Activated T-helper 9 cell treated with anti-CD3 and anti-CD28 coated beads, Interleukin-2, amount 50 U/mL, for 16 hours (primary cell): ENCODE data around the gene MRPL53.
A peak's percentile ranks its signal among the peaks of the same experiment; 100 is the strongest.
"Not testable (repeated sequence)": the region's sequence is repeated elsewhere in the genome, so short reads cannot be mapped to it uniquely, and the experiment has no call there.

ENCODE experiments used
- DNase-seq: peaks from one replicate; pipeline ENCODE4 v3.0.0-alpha.2; 2020; ENCODE audit warnings: low read depth

MRPL53 gene

GRCh38 chr2:74481961-74482800 lies 9.7 kb upstream of the MRPL53 start:
- peak; percentile 44 for DNase-seq

DNA sequence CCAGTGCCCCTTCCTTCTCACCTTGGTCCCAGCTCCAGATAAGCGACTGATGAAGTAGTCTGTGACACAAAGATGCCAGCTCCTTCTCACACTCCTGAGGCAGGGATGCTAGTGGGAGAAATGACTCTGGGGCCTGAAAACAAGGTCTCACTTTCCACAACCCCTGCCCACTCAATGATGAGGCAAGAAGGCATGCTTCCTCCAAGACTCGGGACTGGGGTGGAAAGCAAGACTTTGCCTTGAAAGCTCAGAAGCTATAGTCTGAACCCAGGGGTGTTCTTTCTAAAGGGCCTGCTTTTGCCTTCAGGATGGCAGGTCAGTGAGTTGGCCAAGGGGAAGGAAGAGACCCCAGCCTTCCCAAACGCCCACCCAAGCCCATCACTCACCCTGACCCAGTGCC lies 9.0 kb upstream of the MRPL53 start:
- DNase-seq: no peak

DNA sequence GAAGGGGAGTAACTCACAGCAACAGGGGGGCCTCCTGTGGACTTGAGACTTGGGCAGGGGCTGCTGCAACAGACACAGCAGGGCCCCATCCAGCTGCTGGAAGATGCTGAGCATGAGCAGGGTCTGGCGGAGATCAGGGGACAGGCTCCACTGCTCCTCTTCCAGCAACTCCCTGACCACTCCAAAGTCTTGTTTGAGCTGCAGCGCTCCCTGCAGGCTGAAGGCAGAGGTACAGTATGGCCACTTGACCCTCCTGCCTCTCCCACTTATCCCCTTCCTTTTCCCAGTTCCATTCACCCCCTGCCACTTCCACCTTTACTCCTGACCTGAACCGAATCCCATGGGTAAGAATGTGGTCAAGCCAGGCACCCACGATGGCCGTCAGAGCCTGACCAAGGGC lies 2.4 kb upstream of the MRPL53 start:
- DNase-seq: no peak

GRCh38 chr2:74474481-74474880 lies 2.0 kb upstream of the MRPL53 start:
- DNase-seq: no peak

- no peak for DNase-seq
Measured at GRCh38 chr2:74472945-74473258, 422 bp upstream of the MRPL53 start.

DNA sequence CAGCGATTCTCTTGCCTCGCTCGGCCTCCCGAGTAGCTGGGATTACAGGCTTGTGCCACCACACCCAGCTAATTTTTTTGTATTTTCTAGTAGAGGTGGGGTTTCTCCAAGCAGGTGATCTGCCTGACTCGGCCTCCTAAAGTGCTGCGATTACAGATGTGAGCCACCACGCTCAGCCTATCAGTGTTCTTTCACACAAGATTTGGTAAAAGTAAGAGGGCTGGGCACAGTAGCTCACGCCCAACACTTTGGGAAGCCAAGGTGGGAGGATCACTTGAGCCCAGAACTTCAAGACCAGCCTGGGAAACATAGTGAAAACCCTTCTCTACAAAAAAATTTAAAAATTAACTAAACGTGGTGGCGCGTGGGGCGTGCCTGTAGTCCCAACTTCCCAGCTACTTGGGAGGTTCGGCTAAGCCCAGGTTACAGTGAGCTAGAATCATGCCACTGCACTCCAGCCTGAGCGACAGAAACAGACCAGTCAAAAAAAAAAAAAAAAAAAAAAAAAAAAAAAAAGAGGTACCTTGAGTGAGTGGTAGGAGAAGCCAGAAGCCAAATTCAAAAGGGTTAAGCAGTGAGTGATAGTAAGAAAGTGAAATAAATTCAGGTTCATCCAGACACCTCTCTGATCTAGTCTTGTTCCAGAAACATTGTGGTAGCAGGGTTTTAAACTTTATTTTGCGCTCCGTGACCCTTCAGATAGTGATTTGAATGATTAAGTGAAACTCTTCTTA lies 981 bp downstream of the MRPL53 start:
- DNase-seq: no peak

DNA sequence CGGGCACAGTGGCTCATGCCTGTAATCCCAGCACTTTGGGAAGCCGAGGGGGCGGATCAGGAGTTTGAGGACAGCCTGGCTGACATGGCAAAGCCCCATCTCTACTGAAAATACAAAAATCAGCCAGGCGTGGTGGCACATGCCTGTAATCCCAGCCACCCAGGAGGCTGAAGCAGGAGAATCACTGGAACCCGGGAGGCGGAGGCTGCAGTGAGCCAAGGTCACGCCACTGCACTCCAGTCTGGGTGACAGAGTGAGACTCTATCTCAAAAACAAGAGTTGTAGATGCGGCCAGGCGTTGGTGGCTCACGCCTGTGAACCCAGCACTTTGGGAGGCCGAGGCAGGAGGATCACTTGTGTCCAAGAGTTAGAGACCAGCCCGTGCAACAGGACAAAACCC lies 1.7 kb downstream of the MRPL53 start:
- DNase-seq: not testable (repeated sequence)

DNA sequence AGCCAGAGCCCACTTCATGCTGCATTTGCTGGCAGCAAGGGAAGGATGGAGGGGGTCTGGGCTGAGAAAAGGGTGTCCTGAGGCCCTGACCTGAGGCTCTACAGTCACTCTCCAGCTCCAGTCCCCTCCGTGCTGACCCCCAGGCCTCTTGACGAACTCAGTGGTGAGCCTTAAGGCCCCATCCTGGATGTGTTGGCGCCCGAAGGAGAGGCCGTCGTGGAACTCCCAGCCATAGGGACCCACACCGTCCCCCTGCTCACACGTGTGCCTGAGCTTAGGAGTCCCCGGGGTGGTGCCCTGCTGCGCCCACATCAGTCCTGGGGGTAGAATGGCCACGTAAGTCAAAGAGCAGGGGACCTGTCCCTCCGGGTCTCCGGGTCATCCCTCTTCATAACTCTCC lies 8.1 kb downstream of the MRPL53 start:
- no peak for DNase-seq

DNA sequence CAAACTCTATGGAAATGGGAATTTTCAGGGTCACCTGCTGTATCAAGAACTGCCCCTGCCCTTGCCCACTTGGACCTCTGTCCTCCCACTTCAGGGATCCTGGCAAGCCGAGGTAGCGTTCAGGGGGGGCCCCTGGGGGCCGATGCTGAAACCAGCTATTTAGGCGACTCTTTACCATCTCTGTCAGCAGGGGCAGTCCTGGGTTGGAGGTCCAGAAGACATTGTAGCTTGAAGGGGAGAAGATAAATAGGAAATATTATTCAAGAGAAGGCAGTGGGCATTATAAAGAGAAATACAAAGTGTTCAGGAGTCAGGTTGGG lies 9.7 kb downstream of the MRPL53 start:
- DNase-seq: no peak

GRCh38 chr2:74462054-74462785 lies 10.3 kb downstream of the MRPL53 start:
- no peak for DNase-seq

GRCh38 chr2:74461187-74462053 lies 11.1 kb downstream of the MRPL53 start:
- no peak for DNase-seq

GRCh38 chr2:74460187-74460586 lies 12.3 kb downstream of the MRPL53 start:
- DNase-seq: not testable (repeated sequence)

DNA sequence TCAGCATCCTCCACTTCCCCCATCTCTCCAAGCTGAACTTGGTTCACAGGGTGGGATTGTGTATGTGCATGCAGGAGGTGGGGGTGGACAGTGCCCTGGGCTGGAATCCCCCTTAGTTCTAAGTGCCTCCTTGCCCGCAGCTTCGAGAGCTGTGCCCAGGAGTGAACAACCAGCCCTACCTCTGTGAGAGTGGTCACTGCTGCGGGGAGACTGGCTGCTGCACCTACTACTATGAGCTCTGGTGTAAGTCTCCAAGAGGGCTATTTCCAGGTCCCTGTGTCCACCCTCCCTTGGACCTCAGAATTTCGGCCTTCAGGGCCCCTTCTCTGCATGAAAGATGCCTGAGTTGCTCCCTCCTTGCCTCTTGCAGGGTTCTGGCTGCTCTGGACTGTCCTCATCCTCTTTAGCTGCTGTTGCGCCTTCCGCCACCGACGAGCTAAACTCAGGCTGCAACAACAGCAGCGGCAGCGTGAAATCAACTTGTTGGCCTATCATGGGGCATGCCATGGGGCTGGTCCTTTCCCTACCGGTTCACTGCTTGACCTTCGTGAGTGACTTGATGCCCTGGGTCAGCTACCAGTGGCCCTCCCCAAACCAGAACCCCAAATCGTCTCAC lies 12.9 kb downstream of the MRPL53 start:
- DNase-seq: not testable (repeated sequence)

DNA sequence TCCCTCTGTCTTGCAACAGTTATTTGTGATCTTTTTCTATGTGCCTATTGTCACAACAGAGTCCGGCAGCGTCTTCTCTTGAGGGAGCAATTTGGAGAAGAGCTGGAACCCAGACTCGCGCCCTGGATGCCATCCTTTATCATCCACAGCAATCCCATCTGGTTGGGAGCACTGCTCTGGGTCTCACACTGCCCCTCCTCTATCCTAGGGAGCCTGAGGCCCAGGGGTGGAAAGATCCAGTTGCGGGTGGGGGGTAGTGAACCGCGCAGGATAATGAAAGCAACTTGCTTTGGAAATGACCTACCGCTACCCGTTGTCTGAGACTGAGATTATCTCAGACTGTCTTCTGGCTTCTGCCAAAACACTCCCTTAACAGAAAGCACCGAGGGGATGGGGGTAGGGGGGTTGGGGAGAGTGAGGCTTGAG lies 13.5 kb downstream of the MRPL53 start:
- DNase-seq: no peak

DNA sequence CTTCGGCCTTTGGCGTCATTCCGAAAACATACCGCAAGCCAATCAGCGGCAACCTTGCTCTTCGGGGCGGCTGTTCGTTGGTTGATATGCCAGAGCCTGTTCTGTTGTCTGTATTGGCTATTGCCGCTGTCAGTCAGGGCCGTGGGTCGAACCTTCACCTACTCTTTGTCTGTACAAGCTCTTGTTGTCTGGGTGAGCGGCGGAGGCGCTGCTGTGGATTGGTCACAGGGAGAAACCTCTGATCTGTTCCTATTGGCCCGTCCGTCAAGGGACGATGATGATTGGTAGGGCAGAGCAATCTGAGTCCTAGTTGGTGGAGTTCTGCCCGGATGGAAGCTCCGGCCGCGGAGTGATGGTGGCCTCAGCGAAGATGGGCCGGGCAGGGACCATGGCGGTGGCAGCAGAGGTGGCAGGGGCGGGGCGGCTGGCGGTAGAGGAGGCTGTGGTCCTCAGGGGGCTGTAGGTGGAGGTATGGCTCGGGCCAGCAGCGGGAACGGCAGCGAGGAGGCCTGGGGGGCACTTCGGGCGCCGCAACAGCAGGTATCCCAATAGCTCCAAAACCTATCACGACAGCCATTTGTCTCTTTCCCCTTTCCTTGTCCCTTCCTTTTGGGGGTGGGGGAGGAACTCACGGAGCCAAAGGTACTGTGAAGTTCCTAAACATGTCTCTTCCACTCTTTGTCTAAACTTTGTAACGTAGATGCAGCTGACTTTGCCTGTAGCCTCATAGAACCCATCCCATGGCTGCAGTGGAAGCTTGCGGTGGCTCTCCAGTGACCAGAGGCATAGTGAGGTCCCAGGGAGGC lies 14.1 kb downstream of the MRPL53 start, which contains the start of gene WBP1:
Gene WBP1, plus strand, starts transcription at position 307 of the 806 bp plus-strand sequence. Its CDS starts 165 bp downstream, at position 472.
- peak; percentile 98 for DNase-seq

GRCh38 chr2:74457549-74458131 lies 14.8 kb downstream of the MRPL53 start:
- DNase-seq: peak; percentile 76

DNA sequence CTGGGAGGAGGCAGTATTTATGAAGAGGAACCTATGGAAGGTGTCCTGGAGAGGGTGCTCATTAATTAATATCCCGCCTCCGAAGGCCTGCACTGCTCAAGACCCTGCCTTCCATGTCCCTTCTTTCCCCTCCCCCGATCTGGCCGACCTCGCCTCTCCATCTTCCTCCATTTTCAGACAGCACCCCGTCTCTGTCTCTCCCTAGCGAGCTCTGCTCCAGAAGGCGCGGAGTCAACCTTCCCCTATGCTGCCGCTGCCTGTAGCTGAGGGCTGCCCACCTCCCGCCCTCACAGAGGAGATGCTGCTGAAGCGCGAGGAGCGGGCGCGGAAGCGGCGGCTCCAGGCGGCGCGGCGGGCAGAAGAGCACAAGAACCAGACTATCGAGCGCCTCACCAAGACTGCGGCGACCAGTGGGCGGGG lies 15.3 kb downstream of the MRPL53 start:
- DNase-seq: no peak

- peak; percentile 94 for DNase-seq
Measured at GRCh38 chr2:74454654-74455511, 17.6 kb downstream of the MRPL53 start, which contains the start of gene INO80B. Gene INO80B (plus strand): TSS chr2:74455087. CDS start chr2:74455117, 30 bp downstream.

- DNase-seq: no peak
Measured at GRCh38 chr2:74450570-74451190, 21.8 kb downstream of the MRPL53 start.
